SK-N-SH (cell line): ENCODE measurements around the gene DYRK3.
A peak's percentile ranks its signal among the peaks of the same experiment; 100 is the strongest.

Experiments
- CTCF ChIP-seq: fragments of 200-600 bp; sonication (generic); IDR thresholded peaks from 2 replicates; pipeline ENCODE4 v1.6.1; 2017; ENCODE audit warnings: antibody characterized with exemption, mild to moderate bottlenecking, moderate library complexity
- FOXM1 ChIP-seq: IDR thresholded peaks from 2 replicates; pipeline ENCODE4 v1.4.0; 2012; ENCODE audit warnings: low read depth, mild to moderate bottlenecking
- GABPA ChIP-seq: IDR thresholded peaks from 2 replicates; pipeline ENCODE4 v1.4.0; 2012; ENCODE audit warnings: low read depth, mild to moderate bottlenecking
- MAX ChIP-seq: IDR thresholded peaks from 2 replicates; pipeline ENCODE4 v1.4.0; 2012; ENCODE audit warnings: low read depth

DNA sequence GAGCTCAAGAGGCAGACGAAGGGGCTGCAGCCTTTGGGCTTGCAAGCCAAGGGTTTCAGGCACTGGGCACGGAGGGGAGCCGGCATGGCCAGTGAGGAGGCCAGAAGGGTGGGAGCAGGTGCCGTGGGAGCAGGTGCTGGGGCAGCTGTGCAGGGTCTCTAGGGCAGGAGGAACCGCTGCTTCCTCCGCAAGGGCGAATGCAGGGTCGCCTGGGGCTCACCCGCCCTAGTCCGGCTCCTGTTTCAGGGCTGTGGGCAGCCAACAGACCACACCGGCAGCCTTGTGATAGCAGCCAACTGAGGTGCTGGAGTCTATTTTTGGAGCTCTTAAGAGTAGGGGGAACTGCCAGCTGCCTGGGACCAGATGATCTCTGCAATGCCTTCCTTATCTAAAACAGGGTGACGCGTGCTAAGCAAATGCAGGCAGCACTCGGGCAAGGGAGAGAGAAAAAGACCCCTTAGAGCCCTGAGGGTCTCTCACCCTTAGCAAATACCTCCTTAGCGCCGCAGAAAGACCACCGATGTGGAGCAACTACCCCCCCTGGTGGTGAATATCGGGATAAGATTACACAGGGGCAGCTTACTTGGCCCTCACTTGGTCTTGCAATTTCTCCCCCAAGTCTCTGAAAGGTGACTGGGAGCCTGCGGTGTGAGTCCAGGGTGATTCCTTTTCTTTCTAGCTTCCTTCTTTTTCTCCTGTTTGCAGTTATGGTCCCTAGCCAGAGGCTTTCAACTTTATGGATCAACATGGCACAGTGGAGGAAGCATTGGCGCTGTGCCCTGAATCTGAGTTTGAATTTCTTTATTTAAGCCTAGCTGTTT lies 28.7 kb downstream of the DYRK3 start:
- TF ChIP-seq MAX: no peak
- peak; percentile 89 for TF ChIP-seq CTCF
- TF ChIP-seq FOXM1: no peak
- no peak for TF ChIP-seq GABPA
